GM12874 (cell line): Measurements from ENCODE around the gene AEBP1.

Source experiments
- CTCF ChIP-seq: IDR thresholded peaks from 2 replicates; pipeline ENCODE4 v1.5.1; 2011; ENCODE audit warnings: low read depth, mild to moderate bottlenecking, control low read depth, low read length, moderate library complexity; ENCODE audit not compliant: insufficient read depth

Gene AEBP1

GRCh38 chr7:44150966-44151941 is 47.1 kb downstream of the AEBP1 start:
- TF ChIP-seq CTCF: no peak

GRCh38 chr7:44151956-44152355 is 47.8 kb downstream of the AEBP1 start:
- TF ChIP-seq CTCF: no peak

GRCh38 chr7:44152971-44153947 is 49.1 kb downstream of the AEBP1 start:
- TF ChIP-seq CTCF: no peak

DNA sequence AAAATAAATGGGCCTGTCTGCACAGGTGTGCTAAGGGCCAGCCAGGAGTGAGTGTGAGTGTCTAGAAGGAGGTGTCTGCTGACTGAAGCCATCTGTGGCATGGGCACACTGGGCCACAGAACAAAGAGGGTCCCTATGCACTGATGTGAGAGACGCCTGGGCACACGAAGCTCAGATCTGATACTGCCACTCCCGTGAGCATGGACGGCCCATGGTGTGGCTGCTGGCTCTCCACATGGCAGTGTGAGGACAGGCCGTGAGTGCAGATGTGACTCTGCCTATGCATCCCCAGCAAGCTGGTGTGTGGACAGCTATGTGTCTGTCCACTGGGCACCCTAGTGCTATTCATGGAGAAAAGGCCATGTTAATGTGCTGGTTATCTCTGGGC is 49.8 kb downstream of the AEBP1 start:
- TF ChIP-seq CTCF: no peak

DNA sequence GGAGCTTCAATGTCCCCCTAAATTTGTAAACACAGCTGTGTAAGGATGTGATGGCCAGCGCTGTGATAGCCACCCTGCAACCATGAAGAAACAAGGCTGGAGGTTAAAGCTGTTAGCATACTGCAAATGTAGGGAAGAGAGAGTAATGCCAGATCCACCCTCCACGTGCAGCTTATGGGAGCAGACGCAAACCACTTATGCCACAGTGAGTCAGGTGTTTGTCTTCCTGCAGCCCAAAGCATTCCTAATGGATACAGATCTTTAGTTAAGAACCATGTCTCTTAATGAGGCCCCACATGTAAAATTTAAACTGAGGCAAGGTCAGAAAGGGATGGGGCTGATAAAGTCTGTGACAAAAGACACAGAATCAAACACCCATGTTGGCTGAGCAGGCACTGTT is 50.6 kb downstream of the AEBP1 start:
- no peak for TF ChIP-seq CTCF

- no peak for TF ChIP-seq CTCF
Observed at GRCh38 chr7:44155191-44156185, 51.3 kb downstream of the AEBP1 start.
